ENCODE data around the gene CTSW.
"Not testable (repeated sequence)": the region's sequence is repeated elsewhere in the genome, so short reads cannot be mapped to it uniquely, and the experiment has no call there.

The CTSW gene

GRCh38 chr11:65879617-65880016, at the start of gene CTSW:
CTSW (plus strand) TSS chr11:65879837; CDS start chr11:65879855, 18 bp downstream.
- no peak for DNase-seq

- not testable (repeated sequence) for DNase-seq
Observed at GRCh38 chr11:65832231-65832630, 47.4 kb upstream of the CTSW start.

- peak; percentile 96 to 97 for DNase-seq
Observed at GRCh38 chr11:65833297-65834030, 46.2 kb upstream of the CTSW start, which contains the start of gene SNX32. SNX32 (plus strand) TSS chr11:65833963; CDS start chr11:65834066, 103 bp downstream.

GRCh38 chr11:65834202-65834601, 45.4 kb upstream of the CTSW start:
- DNase-seq = no peak

GRCh38 chr11:65842144-65842543, 37.5 kb upstream of the CTSW start:
- no peak for DNase-seq

- DNase-seq = no peak
Observed at GRCh38 chr11:65843811-65844210, 35.8 kb upstream of the CTSW start.

GRCh38 chr11:65844231-65844872, 35.3 kb upstream of the CTSW start:
- no peak for DNase-seq

GRCh38 chr11:65847746-65848145, 31.9 kb upstream of the CTSW start:
- no peak for DNase-seq

- not testable (repeated sequence) for DNase-seq
Observed at GRCh38 chr11:65848693-65849092, 30.9 kb upstream of the CTSW start.

- no peak for DNase-seq
Observed at GRCh38 chr11:65849366-65849765, 30.3 kb upstream of the CTSW start.

GRCh38 chr11:65849771-65850216, 29.8 kb upstream of the CTSW start:
- DNase-seq = no peak

- DNase-seq = peak in 1 of 2 donors; percentile 17
Observed at GRCh38 chr11:65850217-65851082, 29.2 kb upstream of the CTSW start.

- DNase-seq = peak in 1 of 2 donors; percentile 22
Observed at GRCh38 chr11:65851083-65851579, 28.5 kb upstream of the CTSW start.

- peak in 1 of 2 donors; percentile 16 for DNase-seq
Observed at GRCh38 chr11:65851811-65852507, 27.7 kb upstream of the CTSW start.

- DNase-seq = peak in 1 of 2 donors; percentile 18
Observed at GRCh38 chr11:65852508-65853245, 27.0 kb upstream of the CTSW start.

- DNase-seq = peak in 1 of 2 donors; percentile 16
Observed at GRCh38 chr11:65853246-65853979, 26.2 kb upstream of the CTSW start.

- peak in 1 of 2 donors; percentile 15 for DNase-seq
Observed at GRCh38 chr11:65854161-65854592, 25.5 kb upstream of the CTSW start.

- peak in 1 of 2 donors; percentile 15 for DNase-seq
Observed at GRCh38 chr11:65854852-65855837, 24.5 kb upstream of the CTSW start.

- DNase-seq = peak in 1 of 2 donors; percentile 17
Observed at GRCh38 chr11:65855927-65856363, 23.7 kb upstream of the CTSW start.
